ENCODE measurements around the gene UBE4B. TPM values are rescaled to one million over a fixed set of nuclear protein-coding genes. Genes with fewer than 3 reads are reported as not detected.

Gene UBE4B
- total RNA-seq, 2 donors from 2014 or later, result 62.7 to 73.3 TPM

DNA sequence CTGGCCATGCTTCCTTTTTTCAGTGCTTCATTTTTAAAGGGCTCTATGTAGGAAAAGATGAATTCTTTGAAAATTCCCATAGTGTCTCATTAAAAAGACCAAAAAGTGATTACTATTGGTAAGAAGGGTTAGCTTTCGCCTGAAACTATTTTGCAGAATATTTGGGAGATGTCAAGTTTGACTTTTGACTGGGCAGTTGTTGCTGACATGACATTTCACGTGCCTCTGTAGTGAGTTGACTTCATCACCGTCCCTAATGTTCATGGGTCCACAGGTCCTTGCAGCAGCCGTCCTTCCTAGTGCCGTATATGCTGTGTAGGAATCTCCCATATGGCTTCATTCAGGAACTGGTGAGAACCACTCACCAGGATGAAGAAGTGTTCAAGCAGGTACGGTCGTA, 88.9 kb downstream of the UBE4B start:
- no peak overlapping the region for H3K4me3 ChIP-seq (ENCODE audit: low read length)
- no peaks in the 10 kb centered on the region for H3K4me1 ChIP-seq (ENCODE audit: control insufficient read depth, insufficient read depth, low read length)
- no peaks in the 10 kb centered on the region for H3K27me3 Mint-ChIP-seq (ENCODE audit: insufficient read depth)
- WGBS, 2 experiments (ENCODE audit: insufficient coverage in 1 of 2, insufficient read length in 1 of 2), result 94 to 95% methylated on average over 7 of the region's 7 CpGs
- DNase-seq, result no peak
- peaks cover 44% of the 10 kb centered on the region for H3K36me3 Mint-ChIP-seq (ENCODE audit: low read depth)
- H3K4me3 Mint-ChIP-seq, result no peak overlapping the region
- no peaks in the 10 kb centered on the region for H3K27me3 ChIP-seq (ENCODE audit: control insufficient read depth, insufficient read depth, low read length, poor library complexity, severe bottlenecking)
- no peaks in the 10 kb centered on the region for H3K9me3 ChIP-seq (ENCODE audit: control insufficient read depth, low read length)
- no peaks in the 10 kb centered on the region for H3K9me3 Mint-ChIP-seq
- no peaks in the 10 kb centered on the region for H3K4me1 Mint-ChIP-seq
- peaks cover 45% of the 10 kb centered on the region for H3K36me3 ChIP-seq (ENCODE audit: control insufficient read depth, insufficient read depth, low read length)
- no peak overlapping the region for H3K27ac Mint-ChIP-seq
- no peak overlapping the region for H3K27ac ChIP-seq (ENCODE audit: low read depth, low read length)
- no peak overlapping the region for H3K9ac ChIP-seq (ENCODE audit: extremely low read depth, low read length, poor library complexity, severe bottlenecking)
- no peak for TF ChIP-seq CTCF (conservative IDR thresholded peaks at IDR 0.05)

DNA sequence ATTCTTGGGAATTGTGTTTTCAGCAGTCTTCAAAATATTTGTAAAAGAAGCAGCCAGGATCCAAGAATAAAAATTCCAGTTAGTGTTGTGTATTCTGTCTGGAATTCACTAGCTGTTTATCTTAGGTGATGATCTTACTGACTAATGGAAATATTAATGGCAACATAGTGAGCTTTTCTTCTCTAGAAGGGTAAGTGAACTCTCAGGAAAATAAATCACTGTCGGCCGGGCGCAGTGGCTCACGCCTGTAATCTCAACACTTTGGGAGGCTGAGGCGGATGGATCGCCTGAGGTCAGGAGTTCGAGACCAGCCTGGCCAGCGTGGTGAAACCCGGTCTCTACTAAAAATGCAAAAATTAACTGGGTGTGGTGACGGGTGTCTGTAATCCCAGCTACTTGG, 90.2 kb downstream of the UBE4B start:
- H3K9me3 Mint-ChIP-seq, result no peaks in the 10 kb centered on the region
- 96 to 97% methylated on average over 7 to 10 of the region's 10 CpGs for WGBS, 2 experiments (ENCODE audit: insufficient coverage in 1 of 2, insufficient read length in 1 of 2)
- no peak overlapping the region for H3K9ac ChIP-seq (ENCODE audit: extremely low read depth, low read length, poor library complexity, severe bottlenecking)

GRCh38 chr1:10128101-10128765, 95.5 kb downstream of the UBE4B start:
- 90 to 91% methylated on average over 9 of the region's 9 CpGs for WGBS, 2 experiments (ENCODE audit: insufficient coverage in 1 of 2, insufficient read length in 1 of 2)
- DNase-seq, result no peak
- Histone ChIP-seq H3K9ac (ENCODE audit: extremely low read depth, low read length, poor library complexity, severe bottlenecking) (no peak overlapping the region), H3K27me3 (ENCODE audit: control insufficient read depth, insufficient read depth, low read length, poor library complexity, severe bottlenecking) (no peaks in the 10 kb centered on the region), H3K27ac (ENCODE audit: low read depth, low read length) (no peak overlapping the region), H3K4me1 (ENCODE audit: control insufficient read depth, insufficient read depth, low read length) (no peaks in the 10 kb centered on the region), H3K4me3 (ENCODE audit: low read length) (no peak overlapping the region), H3K36me3 (ENCODE audit: control insufficient read depth, insufficient read depth, low read length) (peaks cover 45% of the 10 kb centered on the region), H3K9me3 (ENCODE audit: control insufficient read depth, low read length) (no peaks in the 10 kb centered on the region)
- no peaks in the 10 kb centered on the region for H3K4me1 Mint-ChIP-seq
- H3K36me3 Mint-ChIP-seq (ENCODE audit: low read depth), result peaks cover 50% of the 10 kb centered on the region
- H3K27ac Mint-ChIP-seq, result no peak overlapping the region
- no peak for TF ChIP-seq CTCF (conservative IDR thresholded peaks at IDR 0.05)
- H3K9me3 Mint-ChIP-seq, result no peaks in the 10 kb centered on the region
- H3K27me3 Mint-ChIP-seq (ENCODE audit: insufficient read depth), result no peaks in the 10 kb centered on the region
- H3K4me3 Mint-ChIP-seq, result no peak overlapping the region

More for the DNA sequence above, 90.2 kb downstream of the UBE4B start:
- no peaks in the 10 kb centered on the region for H3K9me3 ChIP-seq (ENCODE audit: control insufficient read depth, low read length)
- Mint-ChIP-seq H3K27me3 (ENCODE audit: insufficient read depth) (no peaks in the 10 kb centered on the region), H3K36me3 (ENCODE audit: low read depth) (peaks cover 36% of the 10 kb centered on the region), H3K4me1 (no peaks in the 10 kb centered on the region), H3K27ac (no peak overlapping the region), H3K4me3 (no peak overlapping the region)
- H3K27ac ChIP-seq (ENCODE audit: low read depth, low read length), result no peak overlapping the region
- H3K36me3 ChIP-seq (ENCODE audit: control insufficient read depth, insufficient read depth, low read length), result peaks cover 46% of the 10 kb centered on the region
- DNase-seq, result no peak
- TF ChIP-seq CTCF (conservative IDR thresholded peaks at IDR 0.05), result no peak
- no peaks in the 10 kb centered on the region for H3K27me3 ChIP-seq (ENCODE audit: control insufficient read depth, insufficient read depth, low read length, poor library complexity, severe bottlenecking)
- no peak overlapping the region for H3K4me3 ChIP-seq (ENCODE audit: low read length)
- H3K4me1 ChIP-seq (ENCODE audit: control insufficient read depth, insufficient read depth, low read length), result no peaks in the 10 kb centered on the region
